Measurements from ENCODE around the gene MCTS1. TPM values are rescaled to one million over a fixed set of nuclear protein-coding genes. Genes with fewer than 3 reads are reported as not detected.
A peak's percentile ranks its signal among the peaks of the same experiment; 100 is the strongest.

Gene MCTS1
- total RNA-seq (10 to 100 TPM; 12.1 to 17.2 TPM), polyA plus RNA-seq (10 to 100 TPM; 32.9 to 56.1 TPM)

- peaks cover 0 to 9% (median 6%) of the 10 kb centered on the region in 4 donors for H3K4me1 ChIP-seq (ENCODE audit: control insufficient read depth in 4 of 4, insufficient read depth in 4 of 4, low read length in 3 of 4)
- peaks cover 0 to 3% (median 0%) of the 10 kb centered on the region in 4 donors for H3K36me3 ChIP-seq (ENCODE audit: control insufficient read depth in 4 of 4, insufficient read depth in 3 of 4, low read depth in 1 of 4, low read length in 3 of 4)
- H3K27me3 ChIP-seq (ENCODE audit: control insufficient read depth in 4 of 4, insufficient read depth in 4 of 4, low read length in 3 of 4), result no peaks in the 10 kb centered on the region
- peak within 1 kb of the TSS; percentile 57 to 83 (median 70) for H3K4me3 ChIP-seq (ENCODE audit: low read depth in 1 of 3, low read length in 3 of 3)
- DNase-seq (ENCODE audit: low spot score), result peak; percentile 59
- TF ChIP-seq ZBTB33 (IDR thresholded peaks at IDR 0.05) (peak; percentile 82), FOXA2 (IDR thresholded peaks at IDR 0.05) (no peak), NR2F2 (IDR thresholded peaks at IDR 0.05) (peak; percentile 15), EGR1 (IDR thresholded peaks at IDR 0.05; ENCODE audit: low read depth in 2 of 2) (peak; percentile 96 to 97), REST (IDR thresholded peaks at IDR 0.05) (peak; percentile 24), JUND (IDR thresholded peaks at IDR 0.05) (peak; percentile 46 to 63), GABPA (IDR thresholded peaks at IDR 0.05 in 1 of 2, conservative IDR thresholded peaks at IDR 0.05 in 1 of 2) (peak; percentile 69 to 90), RAD21 (IDR thresholded peaks at IDR 0.05) (peak; percentile 22 to 40), HNF4G (IDR thresholded peaks at IDR 0.05) (no peak), CTCF (IDR thresholded peaks at IDR 0.05; ENCODE audit: low read depth, low read length, missing input control) (no peak), MAX (IDR thresholded peaks at IDR 0.05) (peak; percentile 66), FOXA1 (IDR thresholded peaks at IDR 0.05) (no peak), HNF4A (conservative IDR thresholded peaks at IDR 0.05) (peak; percentile 41 to 60), SP1 (IDR thresholded peaks at IDR 0.05) (peak; percentile 61), TAF1 (conservative IDR thresholded peaks at IDR 0.05) (peak; percentile 56), YY1 (IDR thresholded peaks at IDR 0.05) (peak; percentile 75), ATF3 (IDR thresholded peaks at IDR 0.05) (no peak), RXRA (IDR thresholded peaks at IDR 0.05) (peak; percentile 38 to 41)
- peak within 1 kb of the TSS; percentile 10 to 89 for H3K9ac ChIP-seq (ENCODE audit: low read depth in 1 of 2, low read length in 2 of 2)
- under 1% methylated on average over 31 of the region's 31 CpGs for WGBS
- H3K27ac ChIP-seq (ENCODE audit: low read depth in 1 of 2, low read length in 2 of 2), result peak within 1 kb of the TSS; percentile 83 to 85
- H3K9me3 ChIP-seq (ENCODE audit: control insufficient read depth in 4 of 4, low read length in 3 of 4), result no peaks in the 10 kb centered on the region
Observed at GRCh38 chrX:120603707-120604360, at the start of gene MCTS1. MCTS1 (plus strand) TSS chrX:120604101; CDS start chrX:120604237, 136 bp downstream.
